ENCODE results near the gene ACSM2B.
"Not testable (repeated sequence)": the region's sequence is repeated elsewhere in the genome, so short reads cannot be mapped to it uniquely, and the experiment has no call there.

Gene ACSM2B

GRCh38 chr16:20531795-20532194, 44.4 kb downstream of the ACSM2B start:
- DNase-seq = not testable (repeated sequence)

GRCh38 chr16:20520103-20520502, 56.1 kb downstream of the ACSM2B start:
- no peak for DNase-seq

GRCh38 chr16:20519231-20519630, 56.9 kb downstream of the ACSM2B start:
- no peak for DNase-seq

- no peak for DNase-seq
Measured at GRCh38 chr16:20517149-20517548, 59.0 kb downstream of the ACSM2B start.

GRCh38 chr16:20515688-20516090, 60.5 kb downstream of the ACSM2B start:
- no peak for DNase-seq

- no peak for DNase-seq
Measured at GRCh38 chr16:20510323-20510722, 65.8 kb downstream of the ACSM2B start.

- DNase-seq = no peak
Measured at GRCh38 chr16:20507280-20507679, 68.9 kb downstream of the ACSM2B start.

- DNase-seq = no peak
Measured at GRCh38 chr16:20504418-20504817, 71.7 kb downstream of the ACSM2B start.

GRCh38 chr16:20491448-20491847, 84.7 kb downstream of the ACSM2B start:
- DNase-seq = not testable (repeated sequence)

GRCh38 chr16:20490994-20491393, 85.2 kb downstream of the ACSM2B start:
- not testable (repeated sequence) for DNase-seq

Data from NCI-H1105 treated with DMSO at 0.1 percent for 48 hours (cell line).